Measurements from ENCODE around the gene TRAPPC13.

- TF ChIP-seq CTCF (IDR thresholded peaks at IDR 0.05; ENCODE audit: borderline replicate concordance, extremely low read depth, low read length, poor library complexity, severe bottlenecking) (peak; percentile 21), EZH2 (IDR thresholded peaks at IDR 0.05; ENCODE audit: borderline replicate concordance, low read depth, low read length, severe bottlenecking) (no peak)
Observed at GRCh38 chr5:65663804-65664521, 39.1 kb downstream of the TRAPPC13 start.
